ENCODE measurements around the gene MRPS21.
"Not testable (repeated sequence)": the region's sequence is repeated elsewhere in the genome, so short reads cannot be mapped to it uniquely, and the experiment has no call there.

The MRPS21 gene

DNA sequence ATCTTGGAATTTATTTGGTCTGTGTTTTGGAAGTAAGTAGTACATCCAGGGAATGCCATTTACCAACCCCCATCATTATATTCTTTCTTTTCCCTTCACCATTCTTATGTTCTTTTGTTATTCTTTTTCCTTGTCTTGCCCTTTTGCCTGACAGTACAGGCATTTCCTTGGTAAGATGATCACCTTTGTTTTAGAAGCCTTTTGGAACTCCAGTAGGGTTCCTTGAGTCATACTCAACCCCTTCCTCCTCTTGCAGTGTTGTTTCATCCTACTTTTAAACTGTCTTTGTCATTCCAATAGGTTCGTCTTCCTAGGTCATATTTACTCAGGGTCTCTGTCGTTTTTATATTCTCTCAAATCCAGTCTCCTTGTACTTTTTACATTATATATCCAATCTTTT is 9.2 kb downstream of the MRPS21 start:
- no peak overlapping the region for H3K4me3 ChIP-seq (ENCODE audit: low read length)
- no peak overlapping the region for H3K23ac ChIP-seq (ENCODE audit: low read length)
- H2BK5ac ChIP-seq (ENCODE audit: low read length) = no peak overlapping the region
- no peaks in the 10 kb centered on the region for H3K79me2 ChIP-seq (ENCODE audit: control insufficient read depth, insufficient read depth, low read length)
- H4K8ac ChIP-seq (ENCODE audit: low read depth, low read length) = no peak overlapping the region
- no peak overlapping the region for H3K27ac ChIP-seq (ENCODE audit: low read depth, low read length)
- H3K9ac ChIP-seq (ENCODE audit: low read length) = no peak overlapping the region
- H3K18ac ChIP-seq (ENCODE audit: low read length) = no peak overlapping the region
- H4K5ac ChIP-seq (ENCODE audit: low read length) = no peak overlapping the region
- no peak for DNase-seq
- H3K36me3 ChIP-seq (ENCODE audit: control insufficient read depth, insufficient read depth, low read length) = no peaks in the 10 kb centered on the region
- WGBS (ENCODE audit: extremely low coverage, insufficient coverage, low lambda C conversion rate) = no CpG with 5 or more reads among the region's 2 CpGs
- no peak overlapping the region for H2AK5ac ChIP-seq (ENCODE audit: low read length)
- H3K56ac ChIP-seq (ENCODE audit: low read length) = no peak overlapping the region
- no peaks in the 10 kb centered on the region for H3K27me3 ChIP-seq (ENCODE audit: insufficient read depth, low read length, poor library complexity)
- no peak overlapping the region for H3K4me2 ChIP-seq (ENCODE audit: low read length)
- no peaks in the 10 kb centered on the region for H3K4me1 ChIP-seq (ENCODE audit: control insufficient read depth, low read depth, low read length)
- no peaks in the 10 kb centered on the region for H3K79me1 ChIP-seq (ENCODE audit: low read length)
- no peak overlapping the region for H2BK15ac ChIP-seq (replicated peaks; ENCODE audit: low read depth)
- no peak overlapping the region for H2BK120ac ChIP-seq (ENCODE audit: low read depth, low read length)
- no peak overlapping the region for H3K4ac ChIP-seq (ENCODE audit: low read depth, low read length)

DNA sequence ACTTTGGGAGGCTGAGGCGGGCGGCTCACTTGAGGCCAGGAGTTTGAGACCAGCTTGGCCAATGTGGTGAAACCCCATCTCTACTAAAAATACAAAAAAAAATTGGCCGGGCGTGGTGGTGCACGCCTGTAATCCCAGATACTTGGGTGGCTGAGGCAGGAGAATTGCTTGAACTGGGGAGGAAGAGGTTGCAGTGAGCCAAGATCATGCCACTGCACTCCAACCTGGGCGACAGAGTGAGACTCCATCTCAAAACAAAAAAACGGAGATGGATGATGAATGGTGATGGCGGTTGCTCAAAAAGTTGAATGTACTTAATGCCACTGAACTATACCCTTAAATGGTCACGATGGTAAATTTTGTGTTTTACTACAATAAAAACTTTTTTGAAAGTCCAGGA is 14.9 kb downstream of the MRPS21 start:
- WGBS (ENCODE audit: extremely low coverage, insufficient coverage, low lambda C conversion rate) = no CpG with 5 or more reads among the region's 9 CpGs

DNA sequence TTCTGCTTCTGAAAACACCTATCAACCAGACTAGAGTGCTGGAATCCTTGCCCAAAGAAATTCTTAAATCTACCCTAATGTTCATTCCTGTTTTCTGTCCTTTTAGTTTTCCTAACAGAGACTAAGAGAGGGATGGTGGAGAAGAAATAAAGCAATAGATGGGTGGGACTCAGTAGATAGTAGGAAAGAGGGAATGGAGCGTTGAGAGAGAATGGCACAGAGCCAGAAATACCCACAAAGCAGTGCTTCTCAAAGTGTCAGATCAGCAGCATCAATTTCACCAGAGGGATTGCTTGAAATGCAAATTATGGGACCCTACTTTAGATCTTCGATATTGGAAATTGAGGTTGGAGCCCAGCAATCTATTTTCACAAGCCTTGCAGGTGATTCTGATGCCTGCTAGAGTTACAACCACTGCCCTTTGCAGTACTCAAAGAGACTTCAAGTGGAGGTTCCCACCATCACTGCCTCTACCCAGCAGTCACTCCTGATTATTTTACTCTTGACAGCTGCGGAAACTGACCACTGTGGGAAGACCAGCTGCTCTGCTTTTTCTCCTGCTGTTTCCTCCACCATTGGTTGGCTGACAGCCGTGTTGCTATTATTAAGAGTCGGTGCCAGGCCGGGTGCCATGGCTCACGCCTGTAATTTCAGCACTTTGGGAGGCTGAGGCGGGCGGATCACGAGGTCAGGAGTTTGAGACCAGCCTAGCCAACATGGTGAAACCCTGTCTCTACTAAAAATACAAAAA is 16.3 kb downstream of the MRPS21 start:
- Histone ChIP-seq H3K36me3 (ENCODE audit: control insufficient read depth, insufficient read depth, low read length) (peaks cover 1% of the 10 kb centered on the region), H3K27ac (ENCODE audit: low read depth, low read length) (no peak overlapping the region), H3K4me2 (ENCODE audit: low read length) (no peak overlapping the region), H3K27me3 (ENCODE audit: insufficient read depth, low read length, poor library complexity) (no peaks in the 10 kb centered on the region), H3K79me2 (ENCODE audit: control insufficient read depth, insufficient read depth, low read length) (no peaks in the 10 kb centered on the region), H3K9ac (ENCODE audit: low read length) (no peak overlapping the region), H3K4me1 (ENCODE audit: control insufficient read depth, low read depth, low read length) (no peaks in the 10 kb centered on the region), H2BK15ac (replicated peaks; ENCODE audit: low read depth) (no peak overlapping the region), H2AK5ac (ENCODE audit: low read length) (no peak overlapping the region), H3K56ac (ENCODE audit: low read length) (no peak overlapping the region), H4K5ac (ENCODE audit: low read length) (no peak overlapping the region), H3K4ac (ENCODE audit: low read depth, low read length) (no peak overlapping the region), H3K4me3 (ENCODE audit: low read length) (no peak overlapping the region), H3K79me1 (ENCODE audit: low read length) (no peaks in the 10 kb centered on the region), H2BK5ac (ENCODE audit: low read length) (no peak overlapping the region), H3K18ac (ENCODE audit: low read length) (no peak overlapping the region), H3K23ac (ENCODE audit: low read length) (no peak overlapping the region), H2BK120ac (ENCODE audit: low read depth, low read length) (no peak overlapping the region), H4K8ac (ENCODE audit: low read depth, low read length) (no peak overlapping the region)
- 100% methylated on average over 1 of the region's 10 CpGs for WGBS (ENCODE audit: extremely low coverage, insufficient coverage, low lambda C conversion rate)
- DNase-seq = no peak

More for the DNA sequence above, 14.9 kb downstream of the MRPS21 start:
- H3K79me1 ChIP-seq (ENCODE audit: low read length); H3K18ac ChIP-seq (ENCODE audit: low read length); H3K4me1 ChIP-seq (ENCODE audit: control insufficient read depth, low read depth, low read length); H2BK15ac ChIP-seq (replicated peaks; ENCODE audit: low read depth); H3K4me3 ChIP-seq (ENCODE audit: low read length); H3K27ac ChIP-seq (ENCODE audit: low read depth, low read length); H2BK5ac ChIP-seq (ENCODE audit: low read length); H2AK5ac ChIP-seq (ENCODE audit: low read length); H3K4me2 ChIP-seq (ENCODE audit: low read length); H4K5ac ChIP-seq (ENCODE audit: low read length); H3K9ac ChIP-seq (ENCODE audit: low read length); H3K36me3 ChIP-seq (ENCODE audit: control insufficient read depth, insufficient read depth, low read length); H3K56ac ChIP-seq (ENCODE audit: low read length); H3K27me3 ChIP-seq (ENCODE audit: insufficient read depth, low read length, poor library complexity); H3K79me2 ChIP-seq (ENCODE audit: control insufficient read depth, insufficient read depth, low read length); DNase-seq; H3K4ac ChIP-seq (ENCODE audit: low read depth, low read length); H2BK120ac ChIP-seq (ENCODE audit: low read depth, low read length); H4K8ac ChIP-seq (ENCODE audit: low read depth, low read length); H3K23ac ChIP-seq (ENCODE audit: low read length): not testable (repeated sequence)

DNA sequence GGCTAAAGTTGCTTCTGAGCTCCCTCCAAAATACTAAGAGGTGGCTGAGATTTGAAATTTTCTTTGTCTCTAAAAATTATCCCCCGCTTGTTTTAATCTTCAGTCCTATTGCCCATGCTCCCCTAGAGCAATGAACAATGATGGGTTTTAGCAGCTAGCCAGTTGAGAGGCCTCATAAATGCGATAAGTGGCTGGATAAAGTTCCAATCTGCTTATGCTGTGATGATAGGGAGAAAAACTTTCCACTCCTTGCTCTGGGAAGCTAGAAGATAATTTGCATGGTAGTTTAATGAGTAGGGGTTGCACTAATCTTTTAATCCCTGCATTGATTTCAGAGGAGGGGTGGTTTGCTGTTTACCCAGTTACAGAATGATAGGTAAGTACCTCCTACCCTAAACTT is 18.1 kb downstream of the MRPS21 start:
- no CpG with 5 or more reads among the region's 2 CpGs for WGBS (ENCODE audit: extremely low coverage, insufficient coverage, low lambda C conversion rate)

DNA sequence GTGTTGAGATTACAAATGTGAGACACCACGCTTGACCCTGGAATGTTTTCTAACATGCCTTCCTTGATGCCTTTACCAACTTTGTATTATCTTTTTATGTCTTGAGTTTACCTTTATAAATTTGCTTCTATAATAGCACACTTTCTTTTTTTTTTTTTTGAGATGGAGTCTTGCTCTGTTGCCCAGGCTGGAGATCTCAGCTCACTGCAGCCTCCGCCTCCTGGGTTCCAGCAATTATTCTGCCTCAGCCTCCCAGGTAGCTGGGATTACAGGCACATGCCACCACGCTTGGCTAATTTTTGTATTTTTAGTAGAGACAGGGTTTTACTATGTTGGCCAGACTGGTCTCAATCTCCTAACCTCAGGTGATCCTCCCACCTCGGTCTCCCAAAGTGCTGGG is 21.0 kb downstream of the MRPS21 start:
- not testable (repeated sequence) for H2BK15ac ChIP-seq (replicated peaks; ENCODE audit: low read depth); H4K5ac ChIP-seq (ENCODE audit: low read length); H3K4ac ChIP-seq (ENCODE audit: low read depth, low read length); H2BK120ac ChIP-seq (ENCODE audit: low read depth, low read length); H3K23ac ChIP-seq (ENCODE audit: low read length); H3K79me2 ChIP-seq (ENCODE audit: control insufficient read depth, insufficient read depth, low read length); H3K18ac ChIP-seq (ENCODE audit: low read length); H3K27ac ChIP-seq (ENCODE audit: low read depth, low read length); DNase-seq; H4K8ac ChIP-seq (ENCODE audit: low read depth, low read length); H3K9ac ChIP-seq (ENCODE audit: low read length); H3K27me3 ChIP-seq (ENCODE audit: insufficient read depth, low read length, poor library complexity); H3K36me3 ChIP-seq (ENCODE audit: control insufficient read depth, insufficient read depth, low read length); H3K56ac ChIP-seq (ENCODE audit: low read length); H2BK5ac ChIP-seq (ENCODE audit: low read length); H3K4me3 ChIP-seq (ENCODE audit: low read length); H2AK5ac ChIP-seq (ENCODE audit: low read length); H3K4me1 ChIP-seq (ENCODE audit: control insufficient read depth, low read depth, low read length); H3K79me1 ChIP-seq (ENCODE audit: low read length); H3K4me2 ChIP-seq (ENCODE audit: low read length)
- no CpG with 5 or more reads among the region's 4 CpGs for WGBS (ENCODE audit: extremely low coverage, insufficient coverage, low lambda C conversion rate)

More for the DNA sequence above, 18.1 kb downstream of the MRPS21 start:
- Histone ChIP-seq H3K27me3 (ENCODE audit: insufficient read depth, low read length, poor library complexity) (no peaks in the 10 kb centered on the region), H4K5ac (ENCODE audit: low read length) (no peak overlapping the region), H3K56ac (ENCODE audit: low read length) (no peak overlapping the region), H4K8ac (ENCODE audit: low read depth, low read length) (no peak overlapping the region), H2BK15ac (replicated peaks; ENCODE audit: low read depth) (no peak overlapping the region), H3K27ac (ENCODE audit: low read depth, low read length) (no peak overlapping the region), H2AK5ac (ENCODE audit: low read length) (no peak overlapping the region), H3K23ac (ENCODE audit: low read length) (no peak overlapping the region), H3K79me1 (ENCODE audit: low read length) (no peaks in the 10 kb centered on the region), H3K9ac (ENCODE audit: low read length) (no peak overlapping the region), H3K4me2 (ENCODE audit: low read length) (no peak overlapping the region), H2BK5ac (ENCODE audit: low read length) (no peak overlapping the region), H3K4ac (ENCODE audit: low read depth, low read length) (no peak overlapping the region), H2BK120ac (ENCODE audit: low read depth, low read length) (no peak overlapping the region), H3K4me1 (ENCODE audit: control insufficient read depth, low read depth, low read length) (no peaks in the 10 kb centered on the region), H3K4me3 (ENCODE audit: low read length) (no peak overlapping the region), H3K79me2 (ENCODE audit: control insufficient read depth, insufficient read depth, low read length) (no peaks in the 10 kb centered on the region), H3K18ac (ENCODE audit: low read length) (no peak overlapping the region), H3K36me3 (ENCODE audit: control insufficient read depth, insufficient read depth, low read length) (peaks cover 1% of the 10 kb centered on the region)
- DNase-seq = no peak

DNA sequence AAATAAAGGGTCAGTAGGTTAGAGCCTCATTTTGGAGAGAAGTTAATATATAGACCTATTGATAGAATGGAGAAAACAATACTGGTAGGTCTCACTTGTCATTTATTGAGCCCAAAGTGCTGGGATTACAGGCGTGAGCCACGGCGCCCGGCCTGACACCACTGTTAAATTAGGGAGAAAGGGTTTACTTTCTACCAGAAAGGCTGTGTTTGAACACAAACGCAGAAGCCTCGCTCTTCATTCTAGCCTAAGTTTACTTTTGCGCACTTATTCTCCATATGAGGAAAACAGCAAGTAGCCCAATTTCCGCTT is 27.0 kb downstream of the MRPS21 start:
- H2AK5ac ChIP-seq (ENCODE audit: low read length) = no peak overlapping the region
- H3K4me2 ChIP-seq (ENCODE audit: low read length) = no peak overlapping the region
- H3K9ac ChIP-seq (ENCODE audit: low read length) = no peak overlapping the region
- H3K4ac ChIP-seq (ENCODE audit: low read depth, low read length) = peak overlapping the region; percentile 8
- peaks cover 20% of the 10 kb centered on the region for H3K79me2 ChIP-seq (ENCODE audit: control insufficient read depth, insufficient read depth, low read length)
- H4K8ac ChIP-seq (ENCODE audit: low read depth, low read length) = no peak overlapping the region
- H2BK120ac ChIP-seq (ENCODE audit: low read depth, low read length) = no peak overlapping the region
- no peak overlapping the region for H3K23ac ChIP-seq (ENCODE audit: low read length)
- DNase-seq = no peak
- H2BK15ac ChIP-seq (replicated peaks; ENCODE audit: low read depth) = no peak overlapping the region
- peaks cover 5% of the 10 kb centered on the region for H3K79me1 ChIP-seq (ENCODE audit: low read length)
- no peak overlapping the region for H2BK5ac ChIP-seq (ENCODE audit: low read length)
- H3K56ac ChIP-seq (ENCODE audit: low read length) = no peak overlapping the region
- H4K5ac ChIP-seq (ENCODE audit: low read length) = no peak overlapping the region
- H3K27me3 ChIP-seq (ENCODE audit: insufficient read depth, low read length, poor library complexity) = no peaks in the 10 kb centered on the region
- H3K36me3 ChIP-seq (ENCODE audit: control insufficient read depth, insufficient read depth, low read length) = peaks cover 1% of the 10 kb centered on the region
- peaks cover 2% of the 10 kb centered on the region for H3K4me1 ChIP-seq (ENCODE audit: control insufficient read depth, low read depth, low read length)
- WGBS (ENCODE audit: extremely low coverage, insufficient coverage, low lambda C conversion rate) = no CpG with 5 or more reads among the region's 8 CpGs
- no peak overlapping the region for H3K27ac ChIP-seq (ENCODE audit: low read depth, low read length)
- no peak overlapping the region for H3K18ac ChIP-seq (ENCODE audit: low read length)
- H3K4me3 ChIP-seq (ENCODE audit: low read length) = no peak overlapping the region

Measured in mesendoderm (in vitro differentiated cells).